IPS DF 6.9 (cell line): Measurements from ENCODE around the gene FGF18.

Experiments used
- DNase-seq: peaks from one replicate; pipeline ENCODE4 v3.0.0-alpha.2; 2013; ENCODE audit warnings: low read depth, low spot score
- H3K27ac ChIP-seq: one replicate; pipeline ENCODE4 v1.5.1; 2013; ENCODE audit warnings: low read length, control low read depth
- H3K27me3 ChIP-seq: 2 replicates; pipeline ENCODE4 v1.6.1; 2013; ENCODE audit warnings: mild to moderate bottlenecking, low read length; ENCODE audit not compliant: control insufficient read depth, insufficient read depth
- H3K36me3 ChIP-seq: 2 replicates; pipeline ENCODE4 v1.6.1; 2013; ENCODE audit warnings: low read length; ENCODE audit not compliant: control insufficient read depth, insufficient read depth
- H3K4me1 ChIP-seq: 2 replicates; pipeline ENCODE4 v1.6.1; 2013; ENCODE audit warnings: low read length; ENCODE audit not compliant: control insufficient read depth, insufficient read depth
- H3K4me3 ChIP-seq: 2 replicates; pipeline ENCODE4 v1.5.1; 2013; ENCODE audit warnings: mild to moderate bottlenecking, low read length
- H3K9me3 ChIP-seq: 2 replicates; pipeline ENCODE4 v1.6.1; 2013; ENCODE audit warnings: low read length, inconsistent platforms; ENCODE audit not compliant: control insufficient read depth, insufficient read depth
- WGBS: extraction: QIAGEN DNeasy Blood & Tissue Kit; methylation state at CpG from one replicate; pipeline ENCODE4 v1.1.7; 2013; ENCODE audit warnings: mixed read lengths, missing lambda C conversion rate; ENCODE audit not compliant: insufficient read length, insufficient coverage; 5-methylcytosine and 5-hydroxymethylcytosine counted together

Gene FGF18

GRCh38 chr5:171474230-171474813 lies 54.9 kb downstream of the FGF18 start:
- no peaks in the 10 kb centered on the region for H3K4me1 ChIP-seq
- no peaks in the 10 kb centered on the region for H3K9me3 ChIP-seq
- no peaks in the 10 kb centered on the region for H3K27me3 ChIP-seq
- H3K4me3 ChIP-seq, result no peak overlapping the region
- no peak overlapping the region for H3K27ac ChIP-seq
- WGBS, result no CpG with 5 or more reads among the region's 16 CpGs
- no peaks in the 10 kb centered on the region for H3K36me3 ChIP-seq
- no peak for DNase-seq

GRCh38 chr5:171475596-171475995 lies 56.1 kb downstream of the FGF18 start:
- Histone ChIP-seq H3K36me3 (no peaks in the 10 kb centered on the region), H3K27ac (no peak overlapping the region), H3K4me3 (no peak overlapping the region), H3K27me3 (no peaks in the 10 kb centered on the region), H3K9me3 (no peaks in the 10 kb centered on the region), H3K4me1 (no peaks in the 10 kb centered on the region)
- DNase-seq, result no peak

- Histone ChIP-seq H3K36me3 (no peaks in the 10 kb centered on the region), H3K4me3 (no peak overlapping the region), H3K4me1 (no peaks in the 10 kb centered on the region), H3K27ac (no peak overlapping the region), H3K9me3 (no peaks in the 10 kb centered on the region), H3K27me3 (no peaks in the 10 kb centered on the region)
- DNase-seq, result no peak
- WGBS, result no CpG with 5 or more reads among the region's 1 CpG
These were observed 57.3 kb downstream of the FGF18 start for GRCh38 chr5:171476701-171477100.

GRCh38 chr5:171477101-171477500 lies 57.7 kb downstream of the FGF18 start:
- Histone ChIP-seq H3K4me3 (no peak overlapping the region), H3K27ac (no peak overlapping the region), H3K9me3 (no peaks in the 10 kb centered on the region), H3K4me1 (no peaks in the 10 kb centered on the region), H3K27me3 (no peaks in the 10 kb centered on the region), H3K36me3 (no peaks in the 10 kb centered on the region)
- no peak for DNase-seq
- no CpG with 5 or more reads among the region's 2 CpGs for WGBS

- H3K27me3 ChIP-seq, result no peaks in the 10 kb centered on the region
- no peaks in the 10 kb centered on the region for H3K36me3 ChIP-seq
- no peaks in the 10 kb centered on the region for H3K9me3 ChIP-seq
- H3K4me3 ChIP-seq, result no peak overlapping the region
- no peak for DNase-seq
- H3K4me1 ChIP-seq, result no peaks in the 10 kb centered on the region
- no CpG with 5 or more reads among the region's 3 CpGs for WGBS
- no peak overlapping the region for H3K27ac ChIP-seq
These were observed 58.2 kb downstream of the FGF18 start for GRCh38 chr5:171477666-171478065.

GRCh38 chr5:171478946-171479775 lies 59.7 kb downstream of the FGF18 start:
- no peak overlapping the region for H3K27ac ChIP-seq
- no CpG with 5 or more reads among the region's 4 CpGs for WGBS
- DNase-seq, result no peak
- H3K4me1 ChIP-seq, result no peaks in the 10 kb centered on the region
- no peaks in the 10 kb centered on the region for H3K27me3 ChIP-seq
- H3K36me3 ChIP-seq, result no peaks in the 10 kb centered on the region
- H3K4me3 ChIP-seq, result no peak overlapping the region
- no peaks in the 10 kb centered on the region for H3K9me3 ChIP-seq

- no peak overlapping the region for H3K4me3 ChIP-seq
- no peaks in the 10 kb centered on the region for H3K9me3 ChIP-seq
- H3K4me1 ChIP-seq, result no peaks in the 10 kb centered on the region
- H3K27ac ChIP-seq, result no peak overlapping the region
- no CpG with 5 or more reads among the region's 1 CpG for WGBS
- H3K36me3 ChIP-seq, result no peaks in the 10 kb centered on the region
- no peaks in the 10 kb centered on the region for H3K27me3 ChIP-seq
- no peak for DNase-seq
These were observed 60.3 kb downstream of the FGF18 start for GRCh38 chr5:171479776-171480125.

- WGBS, result no CpG with 5 or more reads among the region's 6 CpGs
- H3K27ac ChIP-seq, result no peak overlapping the region
- H3K27me3 ChIP-seq, result no peaks in the 10 kb centered on the region
These were observed 60.8 kb downstream of the FGF18 start for GRCh38 chr5:171480239-171480638.

GRCh38 chr5:171481571-171482433 lies 62.4 kb downstream of the FGF18 start:
- no CpG with 5 or more reads among the region's 10 CpGs for whole genome bisulfite sequencing
- no peaks in the 10 kb centered on the region for H3K4me1 ChIP-seq
- DNase-seq, result no peak
- no peak overlapping the region for H3K4me3 ChIP-seq
- H3K27me3 ChIP-seq, result no peaks in the 10 kb centered on the region
- no peaks in the 10 kb centered on the region for H3K9me3 ChIP-seq
- no peaks in the 10 kb centered on the region for H3K36me3 ChIP-seq
- no peak overlapping the region for H3K27ac ChIP-seq

More at GRCh38 chr5:171480239-171480638, 60.8 kb downstream of the FGF18 start:
- Histone ChIP-seq H3K4me3 (no peak overlapping the region), H3K9me3 (no peaks in the 10 kb centered on the region), H3K36me3 (no peaks in the 10 kb centered on the region), H3K4me1 (no peaks in the 10 kb centered on the region)
- DNase-seq, result no peak

GRCh38 chr5:171482434-171482730 lies 62.9 kb downstream of the FGF18 start:
- H3K4me3 ChIP-seq, result no peak overlapping the region
- WGBS, result no CpG with 5 or more reads among the region's 4 CpGs
- H3K9me3 ChIP-seq, result no peaks in the 10 kb centered on the region
- no peaks in the 10 kb centered on the region for H3K36me3 ChIP-seq
- H3K27me3 ChIP-seq, result no peaks in the 10 kb centered on the region
- H3K4me1 ChIP-seq, result no peaks in the 10 kb centered on the region
- no peak overlapping the region for H3K27ac ChIP-seq
- no peak for DNase-seq
